GM12878 (cell line): Measurements from ENCODE around the gene PPP1R12B. TPM values are rescaled to one million over a fixed set of nuclear protein-coding genes. Genes with fewer than 3 reads are reported as not detected.

Source experiments
- ATAC-seq: fragments of 200-7000 bp; cut with Tn5 transposase; 3 replicates; pipeline ENCODE4 v1.9.1; 2020; ENCODE audit warnings: mild to moderate bottlenecking, moderate library complexity
- BruUV-seq: library from RNA; stranded (reverse); fragments of 400-500 nt; replicated peaks from 2 replicates; lab custom pipeline; 2021; lab: Mats Ljungman, UMichigan
- CTCF ChIA-PET: fragments of 300-600 bp; sonication (Branson Sonifier 250); formaldehyde crosslinking; extraction: SDS; loops from one replicate; lab custom pipeline; 2021; ENCODE audit warnings: inconsistent platforms; lab: Yijun Ruan, JAX
- POLR2A ChIA-PET: fragments of 350-600 bp; formaldehyde crosslinking; extraction: SDS; loops from one replicate; lab custom pipeline; 2021; ENCODE audit warnings: inconsistent platforms; lab: Charles Lee
- RAD21 ChIA-PET: fragments of 300-600 bp; sonication (Branson Sonifier 250); formaldehyde crosslinking; loops from one replicate; lab custom pipeline; 2023; ENCODE audit warnings: antibody characterized with exemption; ENCODE audit not compliant: unreplicated experiment; lab: Charles Lee
- SMC1A ChIA-PET: fragments of 300-600 bp; sonication (Branson Sonifier 250); formaldehyde crosslinking; loops from one replicate; lab custom pipeline; 2023; ENCODE audit not compliant: unreplicated experiment, uncharacterized antibody; lab: Charles Lee
- DNase-seq: peaks from one replicate; pipeline ENCODE4 v3.0.0-alpha.2; 2011; ENCODE audit warnings: low read depth, low spot score
- FAIRE-seq: peaks from 3 replicates; lab custom pipeline; 2011; peaks lifted over from hg19 to GRCh38; lab: Jason Lieb, UNC
- H2AFZ ChIP-seq: 2 replicates; pipeline ENCODE4 v1.6.0; 2011; ENCODE audit warnings: low read depth, low read length, control low read depth; ENCODE audit not compliant: control insufficient read depth
- H3K27ac ChIP-seq: 2 replicates; pipeline ENCODE4 v1.5.1; 2011; ENCODE audit warnings: control low read depth; ENCODE audit not compliant: control insufficient read depth, insufficient read depth
- H3K27me3 ChIP-seq, 2 experiments: replicated peaks in 1 of 2; 2 replicates each; pipeline versions ENCODE4 v1.6.0 to v1.6.1; 2011; ENCODE audit warnings: low read length in 1 of 2; ENCODE audit not compliant: control insufficient read depth in 2 of 2, insufficient read depth in 2 of 2
- H3K36me3 ChIP-seq, 2 experiments: 2 replicates each; pipeline ENCODE4 v1.5.1; 2011; ENCODE audit warnings: low read length in 1 of 2; ENCODE audit not compliant: control insufficient read depth in 2 of 2, insufficient read depth in 2 of 2
- H3K4me1 ChIP-seq: 2 replicates; pipeline ENCODE4 v1.6.1; 2011; ENCODE audit warnings: mild to moderate bottlenecking, low read length, moderate library complexity, mixed read lengths; ENCODE audit not compliant: control insufficient read depth, insufficient read depth
- H3K4me2 ChIP-seq: 2 replicates; pipeline ENCODE4 v1.6.0; 2011; ENCODE audit warnings: control low read depth; ENCODE audit not compliant: control insufficient read depth, insufficient read depth
- H3K4me3 ChIP-seq: fragments of 200-600 bp; sonication (generic); 2 replicates; pipeline ENCODE4 v1.5.1; 2016
- H3K79me2 ChIP-seq: 2 replicates; pipeline ENCODE4 v1.6.0; 2011; ENCODE audit warnings: low read length; ENCODE audit not compliant: control insufficient read depth, insufficient read depth
- H3K9ac ChIP-seq: 2 replicates; pipeline ENCODE4 v1.8.0; 2011; ENCODE audit warnings: low read length, control low read depth, mixed read lengths; ENCODE audit not compliant: control insufficient read depth, insufficient read depth
- H3K9me3 ChIP-seq: replicated peaks from 3 replicates; pipeline ENCODE4 v1.5.1; 2011; ENCODE audit warnings: mild to moderate bottlenecking, low read length; ENCODE audit not compliant: control insufficient read depth, insufficient read depth
- H4K20me1 ChIP-seq: 2 replicates; pipeline ENCODE4 v1.6.0; 2011; ENCODE audit not compliant: control insufficient read depth, insufficient read depth
- ATF3 ChIP-seq: IDR thresholded peaks from 2 replicates; pipeline ENCODE4 v1.6.1; 2011; ENCODE audit warnings: low read depth, mild to moderate bottlenecking, low read length, moderate library complexity, borderline replicate concordance; ENCODE audit errors: extremely low read depth
- RB1 ChIP-seq: fragments of 450-650 bp; formaldehyde crosslinking; IDR thresholded peaks from 2 replicates; pipeline ENCODE4 v1.6.1; 2017; ENCODE audit warnings: mild to moderate bottlenecking, borderline replicate concordance
- SIN3A ChIP-seq: IDR thresholded peaks from 2 replicates; pipeline ENCODE4 v1.6.1; 2012; ENCODE audit warnings: low read depth, low read length, improper control_type of control experiment
- SMARCA5 ChIP-seq: fragments of 450-650 bp; IDR thresholded peaks from 2 replicates; pipeline ENCODE4 v1.6.1; 2017; ENCODE audit warnings: mild to moderate bottlenecking
- WGBS: methylation state at CpG from one replicate; pipeline ENCODE4 v1.1.6; 2016; ENCODE audit warnings: low lambda C conversion rate; ENCODE audit not compliant: insufficient replicate concordance, insufficient coverage; ENCODE audit errors: missing lambda C conversion rate; 5-methylcytosine and 5-hydroxymethylcytosine counted together
- in situ Hi-C: fragments of 300-500 bp; cut with MboI; formaldehyde crosslinking; loops from 9 replicates; pipeline ENCODE4 v1.14.3; 2018; ENCODE audit warnings: mixed read lengths
- intact Hi-C: fragments of 100-400 bp; cut with micrococcal nuclease; formaldehyde crosslinking; loops from one replicate; pipeline ENCODE4 v1.14.2; 2022; ENCODE audit not compliant: unreplicated experiment
- polyA plus RNA-seq, 11 experiments: library from polyadenylated mRNA; depleted of rRNA in 4 of 11; unstranded in 6 of 11; stranded (reverse) in 5 of 11; fragments of >200 nt; fragmentation: Nextera tagmentation in 4 of 11; fragmentation: Illumina TruSeq in 1 of 11; extraction: Ambion mirVana in 4 of 11; extraction: Trizol in 1 of 11; gene quantifications; 1 replicate in 1 of 11; 2 replicates in 10 of 11; pipeline versions ENCODE4 v1.2.1 to v1.2.3, GENCODE V29; 2011 to 2016; ENCODE audit warnings: inconsistent platforms in 2 of 11, missing spikeins in 2 of 11, low read depth in 1 of 11
- total RNA-seq, 4 experiments: library from RNA; depleted of rRNA in 3 of 4; stranded (reverse); fragments of >200 nt in 3 of 4; fragmentation: Illumina TruSeq in 1 of 4; extraction: Trizol in 1 of 4; gene quantifications; 2 replicates each; pipeline versions ENCODE4 v1.2.1 to v1.2.3, GENCODE V29; 2013 to 2021

The PPP1R12B gene
- total and polyA plus RNA-seq, 10 of the 15 experiments (the other 5 are each of a cell fraction or from before 2014, with no cell fraction given): 0.29 to 9.4 (median 4.7) TPM

GRCh38 chr1:202627841-202628565 is 279.5 kb downstream of the PPP1R12B start:
- ChIA-PET CTCF (interaction anchor here (0.9 to 1.9 kb wide), 3 partner anchors 26 to 126 kb away, joined by 3 to 9 read pairs (median 5); no protein-coding TSS in a partner anchor), SMC1A (interaction anchor here (1.4 to 1.8 kb wide), 2 partner anchors 41 to 58 kb away, joined by 3 to 4 read pairs; no protein-coding TSS in a partner anchor), RAD21 (interaction anchor here (1.3 kb wide), 1 partner anchor 127 kb away, joined by 3 read pairs; no protein-coding TSS in a partner anchor), POLR2A (interaction anchor here (0.5 kb wide), 1 partner anchor 259 kb away, joined by 3 read pairs; no protein-coding TSS in a partner anchor)
- Histone ChIP-seq H2AFZ (no peak overlapping the region), H3K4me2 (no peak overlapping the region), H4K20me1 (no peaks in the 10 kb centered on the region; the same call in 1 of the 2 replicates), H3K27ac (no peak overlapping the region), H3K79me2 (no peaks in the 10 kb centered on the region), H3K27me3 (no peaks in the 10 kb centered on the region; a peak in 1 of 4 replicates), H3K4me1 (peaks cover 24% of the 10 kb centered on the region), H3K9ac (no peak overlapping the region), H3K36me3 (no peaks in the 10 kb centered on the region), H3K4me3 (no peak overlapping the region), H3K9me3 (no peaks in the 10 kb centered on the region)
- no peak for DNase-seq
- intact Hi-C loops: no loop called here
- WGBS: 78% methylated on average over 13 of the region's 13 CpGs
- BruUV-seq: no TSS peak
- no peak for FAIRE-seq
- no peak for ATAC-seq
- TF ChIP-seq RB1 (no peak), SIN3A (no peak), ATF3 (no peak), SMARCA5 (no peak)
- in situ Hi-C loops: no loop called here
